SU-DHL-6 (cell line): ENCODE measurements around the gene LRRC3B.

Experiments used
- H2AFZ ChIP-seq: fragments of 200-600 bp; sonication (generic); 2 replicates; pipeline ENCODE4 v1.6.1; 2014; ENCODE audit warnings: low read depth, mild to moderate bottlenecking, moderate library complexity, mixed read lengths, antibody characterized with exemption, low read length; ENCODE audit not compliant: severe bottlenecking
- H3F3A ChIP-seq: fragments of 200-600 bp; shearing (Covaris generic); 2 replicates; pipeline ENCODE4 v1.6.0; 2016; ENCODE audit warnings: antibody characterized with exemption, mild to moderate bottlenecking; ENCODE audit not compliant: insufficient read depth
- H3K27ac ChIP-seq: fragments of 200-600 bp; sonication (generic); 2 replicates; pipeline ENCODE4 v1.5.1; 2016; ENCODE audit warnings: low read depth, mild to moderate bottlenecking, low read length, moderate library complexity, mixed read lengths
- H3K27me3 ChIP-seq: fragments of 200-600 bp; sonication (generic), shearing (Covaris generic); 2 replicates; pipeline ENCODE4 v1.6.0; 2014; ENCODE audit warnings: mild to moderate bottlenecking, low read length
- H3K36me3 ChIP-seq: fragments of 200-600 bp; sonication (generic); 2 replicates; pipeline ENCODE4 v1.6.1; 2014; ENCODE audit warnings: mild to moderate bottlenecking, low read length, mixed read lengths
- H3K4me2 ChIP-seq: fragments of 300-600, 200-600 bp; shearing (Covaris generic), sonication (generic); 2 replicates; pipeline ENCODE4 v1.6.0; 2014; ENCODE audit warnings: low read length, low read depth, mild to moderate bottlenecking; ENCODE audit not compliant: poor library complexity, severe bottlenecking
- H3K4me3 ChIP-seq: fragments of 200-600 bp; sonication (generic); 2 replicates; pipeline ENCODE4 v1.5.1; 2014; ENCODE audit warnings: antibody characterized with exemption, low read length, mild to moderate bottlenecking, mixed read lengths; ENCODE audit not compliant: insufficient read depth, poor library complexity, severe bottlenecking
- H3K79me2 ChIP-seq: fragments of 200-600 bp; sonication (generic); 2 replicates; pipeline ENCODE4 v1.6.1; 2014; ENCODE audit warnings: mild to moderate bottlenecking, low read length, moderate library complexity; ENCODE audit not compliant: insufficient read depth
- H3K9ac ChIP-seq: fragments of 200-600 bp; sonication (generic); 2 replicates; pipeline ENCODE4 v1.7.0; 2014; ENCODE audit warnings: mild to moderate bottlenecking, low read length
- H3K9me2 ChIP-seq: fragments of 200-600 bp; sonication (generic); replicated peaks from 2 replicates; pipeline ENCODE4 v1.6.1; 2014; ENCODE audit warnings: low read length; ENCODE audit not compliant: insufficient read depth
- H3K9me3 ChIP-seq: fragments of 200-600 bp; sonication (generic); 2 replicates; pipeline ENCODE4 v1.6.1; 2014; ENCODE audit warnings: low read length, mixed read lengths; ENCODE audit not compliant: insufficient read depth
- H4K20me1 ChIP-seq: fragments of 200-600 bp; sonication (generic); 2 replicates; pipeline ENCODE4 v1.6.1; 2014; ENCODE audit warnings: low read depth, mild to moderate bottlenecking, antibody characterized with exemption, low read length, moderate library complexity, mixed read lengths
- CTCF ChIP-seq: fragments of 200-600 bp; sonication (generic); IDR thresholded peaks from one replicate; pipeline ENCODE4 v1.5.1; 2017; ENCODE audit warnings: antibody characterized with exemption, mild to moderate bottlenecking, low read length, moderate library complexity; ENCODE audit not compliant: insufficient read depth, poor library complexity, severe bottlenecking
- EZH2phosphoT487 ChIP-seq: fragments of 200-600 bp; sonication (generic), shearing (Covaris generic); conservative IDR thresholded peaks from 2 replicates; pipeline ENCODE4 v1.6.1; 2018; ENCODE audit warnings: mild to moderate bottlenecking, antibody characterized with exemption, low read length, moderate library complexity, mixed read lengths

Gene LRRC3B

GRCh38 chr3:26639339-26639738, 16.8 kb downstream of the LRRC3B start:
- H3K9me2 ChIP-seq = no peaks in the 10 kb centered on the region
- H3K9me3 ChIP-seq = no peaks in the 10 kb centered on the region
- H3K79me2 ChIP-seq = no peaks in the 10 kb centered on the region
- no peaks in the 10 kb centered on the region for H3K36me3 ChIP-seq
- H3K4me3 ChIP-seq = no peak overlapping the region
- H3K9ac ChIP-seq = no peak overlapping the region
- H3K27me3 ChIP-seq = no peaks in the 10 kb centered on the region
- no peak overlapping the region for H3K27ac ChIP-seq
- no peak overlapping the region for H2AFZ ChIP-seq
- H3F3A ChIP-seq = no peaks in the 10 kb centered on the region
- TF ChIP-seq EZH2phosphoT487 = no peak
- no peak for TF ChIP-seq CTCF
- H4K20me1 ChIP-seq = no peaks in the 10 kb centered on the region
- H3K4me2 ChIP-seq = no peak overlapping the region

GRCh38 chr3:26647078-26647477, 24.5 kb downstream of the LRRC3B start:
- H2AFZ ChIP-seq = no peak overlapping the region
- no peak for TF ChIP-seq EZH2phosphoT487
- no peak for TF ChIP-seq CTCF

GRCh38 chr3:26648461-26648860, 25.9 kb downstream of the LRRC3B start:
- TF ChIP-seq CTCF = no peak
- no peak for TF ChIP-seq EZH2phosphoT487
- Histone ChIP-seq H3K27me3 (no peaks in the 10 kb centered on the region), H3K9me2 (no peaks in the 10 kb centered on the region), H3K79me2 (no peaks in the 10 kb centered on the region), H3K4me3 (no peak overlapping the region), H3K9ac (no peak overlapping the region), H4K20me1 (no peaks in the 10 kb centered on the region), H3K4me2 (no peak overlapping the region), H3F3A (no peaks in the 10 kb centered on the region), H2AFZ (no peak overlapping the region), H3K27ac (no peak overlapping the region), H3K9me3 (no peaks in the 10 kb centered on the region), H3K36me3 (no peaks in the 10 kb centered on the region)

More at GRCh38 chr3:26647078-26647477, 24.5 kb downstream of the LRRC3B start:
- no peaks in the 10 kb centered on the region for H3K9me3 ChIP-seq
- no peak overlapping the region for H3K4me2 ChIP-seq
- no peaks in the 10 kb centered on the region for H3F3A ChIP-seq
- no peak overlapping the region for H3K9ac ChIP-seq
- H3K79me2 ChIP-seq = no peaks in the 10 kb centered on the region
- H3K4me3 ChIP-seq = no peak overlapping the region
- H3K9me2 ChIP-seq = no peaks in the 10 kb centered on the region
- no peaks in the 10 kb centered on the region for H3K36me3 ChIP-seq
- H3K27me3 ChIP-seq = no peaks in the 10 kb centered on the region
- no peak overlapping the region for H3K27ac ChIP-seq
- no peaks in the 10 kb centered on the region for H4K20me1 ChIP-seq

- H3K36me3 ChIP-seq = no peaks in the 10 kb centered on the region
- no peaks in the 10 kb centered on the region for H3K27me3 ChIP-seq
- H3K9ac ChIP-seq = no peak overlapping the region
- TF ChIP-seq CTCF = no peak
- no peaks in the 10 kb centered on the region for H3K9me3 ChIP-seq
- no peaks in the 10 kb centered on the region for H3K79me2 ChIP-seq
- H3K27ac ChIP-seq = no peak overlapping the region
- no peaks in the 10 kb centered on the region for H3F3A ChIP-seq
- no peaks in the 10 kb centered on the region for H4K20me1 ChIP-seq
- no peak overlapping the region for H3K4me3 ChIP-seq
- H3K4me2 ChIP-seq = no peak overlapping the region
- H3K9me2 ChIP-seq = no peaks in the 10 kb centered on the region
- no peak overlapping the region for H2AFZ ChIP-seq
Observed at GRCh38 chr3:26652164-26652563, 29.6 kb downstream of the LRRC3B start.
